ENCODE results near the gene RIT1.

The RIT1 gene

GRCh38 chr1:155880950-155881349 lies 30.2 kb downstream of the RIT1 start:
- H3K27ac ChIP-seq (ENCODE audit: low read depth, low read length): no peak overlapping the region
- H3K79me2 ChIP-seq (ENCODE audit: insufficient read depth, low read length): no peaks in the 10 kb centered on the region
- H3K27me3 ChIP-seq (ENCODE audit: low read length): no peaks in the 10 kb centered on the region
- H3K9me3 ChIP-seq (ENCODE audit: insufficient read depth, low read length): no peaks in the 10 kb centered on the region
- no peak overlapping the region for H3K4me2 ChIP-seq (ENCODE audit: low read depth, low read length, poor library complexity, severe bottlenecking)
- no peaks in the 10 kb centered on the region for H4K20me1 ChIP-seq (ENCODE audit: low read depth, low read length)
- H3K9ac ChIP-seq (ENCODE audit: low read length): no peak overlapping the region
- no peak for TF ChIP-seq EZH2phosphoT487 (conservative IDR thresholded peaks at IDR 0.05; ENCODE audit: low read length)
- TF ChIP-seq CTCF (IDR thresholded peaks at IDR 0.05; ENCODE audit: insufficient read depth, low read length, poor library complexity, severe bottlenecking): no peak
- no peak overlapping the region for H3K4me3 ChIP-seq (ENCODE audit: insufficient read depth, low read length, poor library complexity, severe bottlenecking)
- H3K36me3 ChIP-seq (ENCODE audit: low read length): no peaks in the 10 kb centered on the region
- no peaks in the 10 kb centered on the region for H3F3A ChIP-seq (ENCODE audit: insufficient read depth)
- H3K9me2 ChIP-seq (replicated peaks; ENCODE audit: insufficient read depth, low read length): no peaks in the 10 kb centered on the region
- H2AFZ ChIP-seq (ENCODE audit: low read depth, low read length, severe bottlenecking): no peak overlapping the region

GRCh38 chr1:155880251-155880650 lies 30.9 kb downstream of the RIT1 start:
- Histone ChIP-seq H2AFZ (ENCODE audit: low read depth, low read length, severe bottlenecking) (no peak overlapping the region), H3K27me3 (ENCODE audit: low read length) (no peaks in the 10 kb centered on the region), H3K9me3 (ENCODE audit: insufficient read depth, low read length) (no peaks in the 10 kb centered on the region), H3F3A (ENCODE audit: insufficient read depth) (no peaks in the 10 kb centered on the region), H3K4me3 (ENCODE audit: insufficient read depth, low read length, poor library complexity, severe bottlenecking) (no peak overlapping the region), H3K9ac (ENCODE audit: low read length) (no peak overlapping the region), H3K36me3 (ENCODE audit: low read length) (no peaks in the 10 kb centered on the region), H3K4me2 (ENCODE audit: low read depth, low read length, poor library complexity, severe bottlenecking) (no peak overlapping the region), H3K27ac (ENCODE audit: low read depth, low read length) (no peak overlapping the region), H3K79me2 (ENCODE audit: insufficient read depth, low read length) (no peaks in the 10 kb centered on the region), H4K20me1 (ENCODE audit: low read depth, low read length) (no peaks in the 10 kb centered on the region), H3K9me2 (replicated peaks; ENCODE audit: insufficient read depth, low read length) (no peaks in the 10 kb centered on the region)
- TF ChIP-seq CTCF (IDR thresholded peaks at IDR 0.05; ENCODE audit: insufficient read depth, low read length, poor library complexity, severe bottlenecking): no peak
- TF ChIP-seq EZH2phosphoT487 (conservative IDR thresholded peaks at IDR 0.05; ENCODE audit: low read length): no peak

GRCh38 chr1:155877945-155878344 lies 33.2 kb downstream of the RIT1 start:
- Histone ChIP-seq H4K20me1 (ENCODE audit: low read depth, low read length) (no peaks in the 10 kb centered on the region), H2AFZ (ENCODE audit: low read depth, low read length, severe bottlenecking) (no peak overlapping the region), H3K36me3 (ENCODE audit: low read length) (no peaks in the 10 kb centered on the region), H3K27me3 (ENCODE audit: low read length) (no peaks in the 10 kb centered on the region), H3K9me2 (replicated peaks; ENCODE audit: insufficient read depth, low read length) (no peaks in the 10 kb centered on the region), H3K4me2 (ENCODE audit: low read depth, low read length, poor library complexity, severe bottlenecking) (no peak overlapping the region), H3F3A (ENCODE audit: insufficient read depth) (no peaks in the 10 kb centered on the region), H3K4me3 (ENCODE audit: insufficient read depth, low read length, poor library complexity, severe bottlenecking) (no peak overlapping the region), H3K9ac (ENCODE audit: low read length) (no peak overlapping the region), H3K79me2 (ENCODE audit: insufficient read depth, low read length) (no peaks in the 10 kb centered on the region), H3K9me3 (ENCODE audit: insufficient read depth, low read length) (no peaks in the 10 kb centered on the region), H3K27ac (ENCODE audit: low read depth, low read length) (no peak overlapping the region)
- TF ChIP-seq EZH2phosphoT487 (conservative IDR thresholded peaks at IDR 0.05; ENCODE audit: low read length) (no peak), CTCF (IDR thresholded peaks at IDR 0.05; ENCODE audit: insufficient read depth, low read length, poor library complexity, severe bottlenecking) (no peak)

Data from SU-DHL-6 (cell line).